Upper lobe of right lung (tissue), 1 donor: ENCODE results near the gene TTC31. TPM values are rescaled to one million over a fixed set of nuclear protein-coding genes. Genes with fewer than 3 reads are reported as not detected.
"Not testable (repeated sequence)": the region's sequence is repeated elsewhere in the genome, so short reads cannot be mapped to it uniquely, and the experiment has no call there.

Experiments used
- ATAC-seq: fragments of 200-7000 bp; cut with Tn5 transposase; one replicate; pipeline ENCODE4 v1.9.1; 2020; ENCODE audit warnings: mild to moderate bottlenecking, moderate library complexity
- DNase-seq: peaks from one replicate; pipeline ENCODE4 v3.0.0-alpha.2; 2020
- H3K27ac ChIP-seq: fragments of 200-600 bp; one replicate; pipeline ENCODE4 v1.8.0; 2022
- H3K27me3 ChIP-seq: fragments of 200-600 bp; one replicate; pipeline ENCODE4 v1.8.0; 2022; ENCODE audit warnings: mild to moderate bottlenecking
- H3K36me3 ChIP-seq: fragments of 200-600 bp; one replicate; pipeline ENCODE4 v1.8.0; 2022
- H3K4me1 ChIP-seq: fragments of 200-600 bp; one replicate; pipeline ENCODE4 v1.8.0; 2022
- H3K4me3 ChIP-seq: fragments of 200-600 bp; one replicate; pipeline ENCODE4 v1.8.0; 2022; ENCODE audit warnings: mild to moderate bottlenecking
- H3K9me3 ChIP-seq: fragments of 200-600 bp; one replicate; pipeline ENCODE4 v1.8.0; 2022
- CTCF ChIP-seq: fragments of 200-600 bp; IDR thresholded peaks from one replicate; pipeline ENCODE4 v1.8.0; 2022; ENCODE audit warnings: antibody characterized with exemption
- intact Hi-C: fragments of 100-400 bp; cut with DNase I; formaldehyde crosslinking; loops from one replicate; pipeline ENCODE4 v1.11.0; 2022
- total RNA-seq: library from RNA; stranded (reverse); fragmentation: NEBNext Ultra II Directional; extraction: Animal tissue kit (Norgen Biotek cat#: 25700); gene quantifications from one replicate; pipeline ENCODE4 v1.2.1, GENCODE V29; 2021
- donor health status: DM: no; HTN: yes; CAD: no; lungs with severe emphysema.

The TTC31 gene
- total RNA-seq, 1 donor from 2014 or later = 23.4 TPM

- no peak for DNase-seq
- H3K9me3 ChIP-seq = no peaks in the 10 kb centered on the region
- peaks cover 32% of the 10 kb centered on the region for H3K4me1 ChIP-seq
- TF ChIP-seq CTCF = no peak
- H3K4me3 ChIP-seq = no peak overlapping the region
- peaks cover 22% of the 10 kb centered on the region for H3K36me3 ChIP-seq
- no peak for ATAC-seq
- H3K27me3 ChIP-seq = no peaks in the 10 kb centered on the region
- no peak overlapping the region for H3K27ac ChIP-seq
- intact Hi-C loops = no loop called here
Observed at GRCh38 chr2:74461187-74462053, 21.5 kb upstream of the TTC31 start.

GRCh38 chr2:74462054-74462785 lies 20.7 kb upstream of the TTC31 start:
- intact Hi-C loops = no loop called here
- H3K4me3 ChIP-seq = no peak overlapping the region
- peaks cover 24% of the 10 kb centered on the region for H3K4me1 ChIP-seq
- ATAC-seq (no peak), DNase-seq (no peak)
- no peaks in the 10 kb centered on the region for H3K9me3 ChIP-seq
- H3K27ac ChIP-seq = no peak overlapping the region
- no peak for TF ChIP-seq CTCF
- peaks cover 22% of the 10 kb centered on the region for H3K36me3 ChIP-seq
- no peaks in the 10 kb centered on the region for H3K27me3 ChIP-seq

- Histone ChIP-seq H3K27me3 (no peaks in the 10 kb centered on the region), H3K4me3 (no peak overlapping the region), H3K36me3 (peaks cover 22% of the 10 kb centered on the region), H3K4me1 (peaks cover 23% of the 10 kb centered on the region), H3K27ac (no peak overlapping the region), H3K9me3 (no peaks in the 10 kb centered on the region)
- no peak for ATAC-seq
- intact Hi-C loops = no loop called here
- no peak for DNase-seq
- TF ChIP-seq CTCF = no peak
Observed at GRCh38 chr2:74462786-74463105, 20.1 kb upstream of the TTC31 start.

- ATAC-seq (no peak), DNase-seq (no peak)
- intact Hi-C loops = no loop called here
- no peaks in the 10 kb centered on the region for H3K9me3 ChIP-seq
- peak overlapping the region; percentile 73 for H3K4me3 ChIP-seq
- H3K36me3 ChIP-seq = peaks cover 22% of the 10 kb centered on the region
- no peak for TF ChIP-seq CTCF
- no peaks in the 10 kb centered on the region for H3K27me3 ChIP-seq
- peaks cover 16% of the 10 kb centered on the region for H3K4me1 ChIP-seq
- peak overlapping the region; percentile 93 for H3K27ac ChIP-seq
Observed at GRCh38 chr2:74464406-74464805, 18.5 kb upstream of the TTC31 start.

GRCh38 chr2:74470742-74471141 lies 12.1 kb upstream of the TTC31 start:
- not testable (repeated sequence) for H3K27me3 ChIP-seq, DNase-seq, H3K9me3 ChIP-seq

More at GRCh38 chr2:74470742-74471141, 12.1 kb upstream of the TTC31 start:
- peaks cover 17% of the 10 kb centered on the region for H3K36me3 ChIP-seq
- H3K27ac ChIP-seq, H3K4me3 ChIP-seq, ATAC-seq, intact Hi-C loops: not testable (repeated sequence)
- peaks cover 21% of the 10 kb centered on the region for H3K4me1 ChIP-seq
